IMR-90 (cell line): ENCODE measurements around the gene CDR2L. TPM values are rescaled to one million over a fixed set of nuclear protein-coding genes. Genes with fewer than 3 reads are reported as not detected.

ENCODE experiments used
- ATAC-seq: fragments of 200-7000 bp; cut with Tn5 transposase; 2 replicates; pipeline ENCODE4 v1.9.1; 2020; ENCODE audit warnings: low read depth, mild to moderate bottlenecking, moderate library complexity
- BruUV-seq: library from RNA; stranded (reverse); fragments of 400-500 nt; replicated peaks from 2 replicates; lab custom pipeline; 2021; lab: Mats Ljungman, UMichigan
- CTCF ChIA-PET: fragments of 300-600 bp; formaldehyde crosslinking; extraction: SDS; loops from one replicate; lab custom pipeline; 2021; ENCODE audit warnings: antibody characterized with exemption; lab: Yijun Ruan, JAX
- POLR2A ChIA-PET: fragments of 300-600 bp; sonication (Branson Sonifier 250); formaldehyde crosslinking; loops from one replicate; lab custom pipeline; 2022; ENCODE audit warnings: antibody characterized with exemption; ENCODE audit not compliant: unreplicated experiment; lab: Charles Lee
- DNase-seq: peaks from one replicate; pipeline ENCODE4 v3.0.0; 2013
- H2AFZ ChIP-seq: replicated peaks from 2 replicates; pipeline ENCODE3; 2013; ENCODE audit warnings: low read length, mild to moderate bottlenecking; ENCODE audit not compliant: poor library complexity
- H2AK5ac ChIP-seq: 2 replicates; pipeline ENCODE4 v1.6.1; 2013; ENCODE audit warnings: low read depth, low read length, inconsistent platforms
- H2AK9ac ChIP-seq: replicated peaks from 2 replicates; pipeline ENCODE3; 2013; ENCODE audit warnings: mild to moderate bottlenecking, low read depth, low read length, moderate library complexity; ENCODE audit not compliant: poor library complexity
- H2BK120ac ChIP-seq: 2 replicates; pipeline ENCODE4 v1.6.1; 2013; ENCODE audit warnings: low read depth, low read length, inconsistent platforms
- H2BK15ac ChIP-seq: 3 replicates; pipeline ENCODE4 v1.6.1; 2013; ENCODE audit warnings: low read depth, low read length, inconsistent platforms
- H2BK20ac ChIP-seq: 2 replicates; pipeline ENCODE4 v1.6.1; 2013; ENCODE audit warnings: low read depth, mild to moderate bottlenecking, inconsistent platforms, low read length, moderate library complexity
- H2BK5ac ChIP-seq: 2 replicates; pipeline ENCODE4 v1.6.1; 2013; ENCODE audit warnings: mild to moderate bottlenecking, low read depth, low read length, inconsistent platforms; ENCODE audit not compliant: poor library complexity, severe bottlenecking
- H3K14ac ChIP-seq: replicated peaks from 2 replicates; pipeline ENCODE4 v1.6.1; 2013; ENCODE audit warnings: low read depth, low read length, inconsistent platforms
- H3K18ac ChIP-seq: 2 replicates; pipeline ENCODE4 v1.6.1; 2013; ENCODE audit warnings: low read depth, low read length, control low read depth
- H3K23ac ChIP-seq: 2 replicates; pipeline ENCODE4 v1.6.1; 2013; ENCODE audit warnings: low read depth, low read length, inconsistent platforms
- H3K27ac ChIP-seq: 2 replicates; pipeline ENCODE4 v1.5.1; 2013; ENCODE audit warnings: mild to moderate bottlenecking, control low read depth, low read length; ENCODE audit not compliant: insufficient read depth
- H3K27me3 ChIP-seq: 2 replicates; pipeline ENCODE4 v1.6.1; 2013; ENCODE audit warnings: low read length; ENCODE audit not compliant: control insufficient read depth, insufficient read depth
- H3K36me3 ChIP-seq: 2 replicates; pipeline ENCODE4 v1.6.1; 2013; ENCODE audit warnings: low read length, mixed read lengths; ENCODE audit not compliant: control insufficient read depth, insufficient read depth
- H3K4ac ChIP-seq: 2 replicates; pipeline ENCODE4 v1.6.1; 2013; ENCODE audit warnings: low read depth, low read length, inconsistent platforms
- H3K4me1 ChIP-seq: 2 replicates; pipeline ENCODE4 v1.6.1; 2013; ENCODE audit warnings: low read length, mixed read lengths; ENCODE audit not compliant: control insufficient read depth, insufficient read depth
- H3K4me2 ChIP-seq: 2 replicates; pipeline ENCODE4 v1.6.1; 2013; ENCODE audit warnings: low read depth, mild to moderate bottlenecking, control low read depth, low read length, moderate library complexity
- H3K4me3 ChIP-seq: 2 replicates; pipeline ENCODE4 v1.5.1; 2013; ENCODE audit warnings: low read depth, mild to moderate bottlenecking, control low read depth, low read length, moderate library complexity; ENCODE audit not compliant: insufficient read depth
- H3K56ac ChIP-seq: 2 replicates; pipeline ENCODE4 v1.6.1; 2013; ENCODE audit warnings: low read length, inconsistent platforms; ENCODE audit not compliant: insufficient read depth; ENCODE audit errors: extremely low read depth
- H3K79me1 ChIP-seq, 2 experiments: 2 replicates each; pipeline ENCODE4 v1.6.1; 2013; ENCODE audit warnings: low read length in 2 of 2, inconsistent platforms in 1 of 2, low read depth in 1 of 2
- H3K9ac ChIP-seq: 2 replicates; pipeline ENCODE4 v1.6.1; 2013; ENCODE audit warnings: low read depth, low read length, control low read depth
- H3K9me1 ChIP-seq: 2 replicates; pipeline ENCODE4 v1.6.1; 2013; ENCODE audit warnings: low read length, inconsistent platforms; ENCODE audit not compliant: insufficient read depth
- H3K9me3 ChIP-seq: 2 replicates; pipeline ENCODE4 v1.6.1; 2013; ENCODE audit warnings: low read length; ENCODE audit not compliant: control insufficient read depth, insufficient read depth
- H4K20me1 ChIP-seq: 2 replicates; pipeline ENCODE4 v1.6.1; 2013; ENCODE audit warnings: low read length, inconsistent platforms; ENCODE audit not compliant: insufficient read depth
- H4K5ac ChIP-seq: 2 replicates; pipeline ENCODE4 v1.6.1; 2013; ENCODE audit warnings: mild to moderate bottlenecking, low read depth, low read length, control low read depth
- H4K8ac ChIP-seq, 2 experiments: 2 replicates each; pipeline ENCODE4 v1.6.1; 2013; ENCODE audit warnings: low read depth in 2 of 2, low read length in 2 of 2, control low read depth in 1 of 2, inconsistent platforms in 1 of 2
- H4K91ac ChIP-seq: 2 replicates; pipeline ENCODE4 v1.6.1; 2013; ENCODE audit warnings: low read depth, low read length, inconsistent platforms; ENCODE audit not compliant: insufficient read depth
- CEBPB ChIP-seq: IDR thresholded peaks from 2 replicates; pipeline ENCODE4 v1.6.1; 2012; ENCODE audit warnings: low read depth, low read length, improper control_type of control experiment
- CHD1 ChIP-seq: IDR thresholded peaks from 2 replicates; pipeline ENCODE4 v1.6.1; 2012; ENCODE audit warnings: low read depth, low read length, improper control_type of control experiment
- CTCF ChIP-seq: conservative IDR thresholded peaks from 2 replicates; pipeline ENCODE4 v1.5.1; 2012; ENCODE audit warnings: mild to moderate bottlenecking, low read depth, low read length, improper control_type of control experiment
- ELK1 ChIP-seq: fragments of 150-350 bp; IDR thresholded peaks from 2 replicates; pipeline ENCODE4 v1.6.1; 2016; ENCODE audit warnings: low read depth, mild to moderate bottlenecking, low read length, moderate library complexity, borderline replicate concordance
- FOS ChIP-seq: fragments of 150-350 bp; IDR thresholded peaks from 2 replicates; pipeline ENCODE4 v1.6.1; 2016; ENCODE audit warnings: low read depth, low read length
- MAFK ChIP-seq: IDR thresholded peaks from 2 replicates; pipeline ENCODE4 v1.6.1; 2012; ENCODE audit warnings: low read depth, low read length, improper control_type of control experiment
- MAZ ChIP-seq: IDR thresholded peaks from 2 replicates; pipeline ENCODE4 v1.6.1; 2012; ENCODE audit warnings: low read depth, mild to moderate bottlenecking, low read length, improper control_type of control experiment, moderate library complexity, borderline replicate concordance
- POLR2A ChIP-seq: IDR thresholded peaks from 2 replicates; pipeline ENCODE4 v1.6.1; 2012; ENCODE audit warnings: mild to moderate bottlenecking, low read depth, low read length
- RAD21 ChIP-seq: IDR thresholded peaks from 2 replicates; pipeline ENCODE4 v1.6.1; 2012; ENCODE audit warnings: low read length, improper control_type of control experiment
- RCOR1 ChIP-seq: IDR thresholded peaks from 2 replicates; pipeline ENCODE4 v1.6.1; 2012; ENCODE audit warnings: mild to moderate bottlenecking, low read length, improper control_type of control experiment; ENCODE audit not compliant: insufficient replicate concordance
- SMC3 ChIP-seq: fragments of 150-350 bp; IDR thresholded peaks from 2 replicates; pipeline ENCODE4 v1.6.1; 2016; ENCODE audit warnings: low read depth, mild to moderate bottlenecking, antibody characterized with exemption, low read length, moderate library complexity
- USF2 ChIP-seq: fragments of 150-350 bp; IDR thresholded peaks from 2 replicates; pipeline ENCODE4 v1.6.1; 2017; ENCODE audit warnings: mild to moderate bottlenecking, antibody characterized with exemption, low read length, low read depth
- WGBS, 2 experiments: methylation state at CpG; one replicate each; pipeline versions ENCODE4 v1.1.5 to v1.1.7; 2013; ENCODE audit warnings: missing lambda C conversion rate in 2 of 2; ENCODE audit not compliant: insufficient read length in 1 of 2; ENCODE audit errors: extremely low coverage in 2 of 2; 5-methylcytosine and 5-hydroxymethylcytosine counted together
- dilution Hi-C: fragments of 300-500 bp; cut with HindIII; formaldehyde crosslinking; loops from one replicate; pipeline ENCODE4 v1.14.3; 2018; ENCODE audit warnings: low sequenced_read_pairs; ENCODE audit not compliant: unreplicated experiment
- in situ Hi-C: fragments of 300-500 bp; cut with MboI; formaldehyde crosslinking; loops from 3 replicates; pipeline ENCODE4 v1.14.3; 2019; ENCODE audit warnings: low sequenced_read_pairs, inconsistent platforms, mixed read lengths
- intact Hi-C: fragments of 100-400 bp; cut with micrococcal nuclease; formaldehyde crosslinking; loops from 2 replicates; pipeline ENCODE4 v1.10.0; 2022
- polyA plus RNA-seq, 3 experiments: library from polyadenylated mRNA; depleted of rRNA; stranded (reverse); fragments of >200 nt; gene quantifications; 2 replicates each; pipeline ENCODE4 v1.2.3, GENCODE V29; 2012; ENCODE audit warnings: low replicate concordance in 1 of 3
- total RNA-seq: library from RNA; depleted of rRNA; stranded (reverse); fragments of >200 nt; gene quantifications from 2 replicates; pipeline ENCODE4 v1.2.3, GENCODE V29; 2012

Gene CDR2L
- total and polyA plus RNA-seq, 2 of the 4 experiments (the other 2 are of a cell fraction): 5.7 to 18.9 TPM

- no peak for ATAC-seq
- in situ Hi-C loops: loop anchor here (10.0 kb wide), 1 partner anchor 209 kb away; the partner anchor contains the start of gene NHERF1
- Histone ChIP-seq H3K14ac (no peak overlapping the region), H3K18ac (no peak overlapping the region), H3K4me2 (no peak overlapping the region), H2BK15ac (no peak overlapping the region), H3K9ac (no peak overlapping the region), H2BK120ac (no peak overlapping the region), H2AK9ac (no peak overlapping the region), H3K56ac (no peak overlapping the region), H3K4ac (no peak overlapping the region), H3K27ac (no peak overlapping the region), H4K5ac (no peak overlapping the region), H2AK5ac (no peak overlapping the region), H3K4me1 (no peaks in the 10 kb centered on the region), H2AFZ (no peak overlapping the region), H2BK20ac (no peak overlapping the region), H3K79me1 (no peaks in the 10 kb centered on the region), H3K27me3 (peaks cover 50% of the 10 kb centered on the region), H3K23ac (no peak overlapping the region), H4K8ac (no peak overlapping the region), H3K4me3 (no peak overlapping the region), H3K9me1 (no peaks in the 10 kb centered on the region), H3K36me3 (no peaks in the 10 kb centered on the region), H4K91ac (no peak overlapping the region), H2BK5ac (no peak overlapping the region), H4K20me1 (no peaks in the 10 kb centered on the region), H3K9me3 (no peaks in the 10 kb centered on the region)
- dilution Hi-C loops: no loop called here
- ChIA-PET POLR2A (no interaction called here), CTCF (no interaction called here)
- DNase-seq: no peak
- intact Hi-C loops: no loop called here
- BruUV-seq: no TSS peak
- WGBS, 2 experiments: 80% methylated on average over 8 of the region's 15 CpGs; no CpG with 5 or more reads in 1 of the 2 experiments
- no peak for TF ChIP-seq POLR2A
- no peak for TF ChIP-seq CHD1
- TF ChIP-seq ELK1: no peak
- no peak for TF ChIP-seq FOS
- no peak for TF ChIP-seq CTCF
- no peak for TF ChIP-seq MAFK
- TF ChIP-seq CEBPB: no peak
- TF ChIP-seq RAD21: no peak
- TF ChIP-seq SMC3: no peak
- TF ChIP-seq MAZ: no peak
- no peak for TF ChIP-seq RCOR1
- no peak for TF ChIP-seq USF2
Observed at GRCh38 chr17:74954115-74954514, 33.3 kb upstream of the CDR2L start.
